SK-N-SH (cell line): ENCODE measurements around the gene ARMC3. TPM values are rescaled to one million over a fixed set of nuclear protein-coding genes. Genes with fewer than 3 reads are reported as not detected.

Source experiments
- CTCF ChIA-PET: fragments of 300-600, 350-600 bp; formaldehyde crosslinking; extraction: SDS; loops from one replicate; lab custom pipeline; 2021; lab: Yijun Ruan, JAX
- POLR2A ChIA-PET: fragments of 350-600 bp; sonication (Branson Sonifier 250); formaldehyde crosslinking; extraction: SDS; loops from one replicate; lab custom pipeline; 2020; ENCODE audit warnings: antibody characterized with exemption, inconsistent platforms; lab: Yijun Ruan, JAX
- DNase-seq: peaks from one replicate; pipeline ENCODE4 v3.0.0; 2012
- H2AFZ ChIP-seq: fragments of 200-600 bp; sonication (generic); 2 replicates; pipeline ENCODE4 v1.8.1; 2016; ENCODE audit warnings: antibody characterized with exemption, mild to moderate bottlenecking, low read depth
- H3F3A ChIP-seq: fragments of 200-600 bp; sonication (generic); replicated peaks from 2 replicates; pipeline ENCODE3; 2016; ENCODE audit warnings: antibody characterized with exemption, mild to moderate bottlenecking; ENCODE audit not compliant: insufficient read depth
- H3K27ac ChIP-seq, 2 experiments: fragments of 200-500 bp in 1 of 2; fragments of 200-600 bp in 1 of 2; sonication (Bioruptor generic) in 1 of 2; sonication (generic), shearing (Covaris generic) in 1 of 2; 2 replicates each; pipeline versions ENCODE4 v1.5.1 to v1.6.1; 2014 to 2016; ENCODE audit warnings: low read depth in 2 of 2, inconsistent platforms in 1 of 2, low read length in 1 of 2, mild to moderate bottlenecking in 1 of 2, mixed read lengths in 1 of 2
- H3K27me3 ChIP-seq: fragments of 200-600 bp; sonication (generic), shearing (Covaris generic); 2 replicates; pipeline ENCODE4 v1.6.1; 2016; ENCODE audit warnings: mixed run types; ENCODE audit not compliant: insufficient read depth
- H3K36me3 ChIP-seq, 2 experiments: fragments of 200-500 bp in 1 of 2; fragments of 200-600 bp in 1 of 2; sonication (Bioruptor generic) in 1 of 2; sonication (generic) in 1 of 2; replicated peaks in 1 of 2; 2 replicates each; pipeline versions ENCODE3 to v1.5.1; 2014 to 2016; ENCODE audit warnings: low read length in 1 of 2, mild to moderate bottlenecking in 1 of 2; ENCODE audit not compliant: insufficient read depth in 2 of 2, control insufficient read depth in 1 of 2
- H3K4me1 ChIP-seq, 2 experiments: fragments of 200-500 bp in 1 of 2; fragments of 200-600 bp in 1 of 2; sonication (Bioruptor generic) in 1 of 2; sonication (generic), shearing (Covaris generic) in 1 of 2; 2 replicates each; pipeline versions ENCODE4 v1.5.1 to v1.6.1; 2014 to 2016; ENCODE audit warnings: low read depth in 1 of 2, low read length in 1 of 2, mixed run types in 1 of 2; ENCODE audit not compliant: insufficient read depth in 2 of 2, control insufficient read depth in 1 of 2
- H3K4me2 ChIP-seq: fragments of 200-600 bp; sonication (generic), shearing (Covaris generic); 2 replicates; pipeline ENCODE4 v1.6.1; 2017; ENCODE audit warnings: mixed run types
- H3K4me3 ChIP-seq, 2 experiments: fragments of 200-500 bp in 1 of 2; fragments of 200-600 bp in 1 of 2; sonication (Bioruptor generic) in 1 of 2; sonication (generic), shearing (Covaris generic) in 1 of 2; 2 replicates each; pipeline versions ENCODE4 v1.5.1 to v1.8.1; 2014 to 2016; ENCODE audit warnings: low read depth in 2 of 2, inconsistent platforms in 1 of 2, low read length in 1 of 2, mild to moderate bottlenecking in 1 of 2, mixed read lengths in 1 of 2, moderate library complexity in 1 of 2
- H3K79me2 ChIP-seq: fragments of 200-600 bp; sonication (generic); 2 replicates; pipeline ENCODE4 v1.8.1; 2017; ENCODE audit warnings: mild to moderate bottlenecking; ENCODE audit not compliant: insufficient read depth
- H3K9ac ChIP-seq: fragments of 200-600 bp; sonication (generic); 2 replicates; pipeline ENCODE4 v1.6.1; 2017; ENCODE audit warnings: mixed run types
- H3K9me2 ChIP-seq: fragments of 200-600 bp; sonication (generic); 2 replicates; pipeline ENCODE4 v1.6.1; 2017; ENCODE audit warnings: mixed run types
- H3K9me3 ChIP-seq: fragments of 200-600 bp; sonication (generic); 2 replicates; pipeline ENCODE4 v1.6.1; 2017; ENCODE audit warnings: mixed run types, mild to moderate bottlenecking, moderate library complexity
- H4K20me1 ChIP-seq: fragments of 200-600 bp; sonication (generic); 2 replicates; pipeline ENCODE4 v1.6.1; 2017; ENCODE audit warnings: mild to moderate bottlenecking, mixed run types; ENCODE audit not compliant: insufficient read depth
- ELF1 ChIP-seq: IDR thresholded peaks from 2 replicates; pipeline ENCODE4 v1.4.0; 2012
- EP300 ChIP-seq, 2 experiments: IDR thresholded peaks; 2 replicates each; pipeline versions ENCODE4 v1.4.0 to v1.6.1; 2012; ENCODE audit warnings: borderline replicate concordance in 1 of 2, low read depth in 1 of 2, low read length in 1 of 2
- EZH2phosphoT487 ChIP-seq: fragments of 200-600 bp; sonication (generic); IDR thresholded peaks from 2 replicates; pipeline ENCODE4 v1.6.1; 2017; ENCODE audit warnings: low read depth, mixed run types, mild to moderate bottlenecking, antibody characterized with exemption, moderate library complexity, borderline replicate concordance
- FOSL2 ChIP-seq: IDR thresholded peaks from 2 replicates; pipeline ENCODE4 v1.4.0; 2012; ENCODE audit warnings: low read depth, mild to moderate bottlenecking, moderate library complexity, borderline replicate concordance
- FOXM1 ChIP-seq: IDR thresholded peaks from 2 replicates; pipeline ENCODE4 v1.4.0; 2012; ENCODE audit warnings: low read depth, mild to moderate bottlenecking
- GATA2 ChIP-seq: sonication (generic); formaldehyde crosslinking; IDR thresholded peaks from 2 replicates; pipeline ENCODE4 v1.5.0; 2020; ENCODE audit warnings: mild to moderate bottlenecking, missing genetic modification reagents
- JUND ChIP-seq: IDR thresholded peaks from 2 replicates; pipeline ENCODE4 v1.4.0; 2012
- MEF2A ChIP-seq: IDR thresholded peaks from 2 replicates; pipeline ENCODE4 v1.4.0; 2012; ENCODE audit warnings: low read depth, borderline replicate concordance
- NRF1 ChIP-seq: IDR thresholded peaks from 2 replicates; pipeline ENCODE4 v1.6.1; 2012; ENCODE audit warnings: low read depth, mild to moderate bottlenecking, low read length
- POLR2AphosphoS5 ChIP-seq: IDR thresholded peaks from 2 replicates; pipeline ENCODE4 v1.6.1; 2012; ENCODE audit warnings: low read depth, low read length
- RAD21 ChIP-seq: IDR thresholded peaks from 2 replicates; pipeline ENCODE4 v1.6.1; 2012; ENCODE audit warnings: mild to moderate bottlenecking, low read length
- RCOR1 ChIP-seq: fragments of 150-350 bp; IDR thresholded peaks from 2 replicates; pipeline ENCODE4 v1.6.1; 2017; ENCODE audit warnings: antibody characterized with exemption, low read length
- RFX5 ChIP-seq: IDR thresholded peaks from 2 replicates; pipeline ENCODE4 v1.6.1; 2012; ENCODE audit warnings: mild to moderate bottlenecking, improper control_type of control experiment, low read length
- RXRA ChIP-seq: IDR thresholded peaks from 2 replicates; pipeline ENCODE4 v1.4.0; 2012; ENCODE audit warnings: low read depth, mild to moderate bottlenecking, borderline replicate concordance
- TCF12 ChIP-seq: IDR thresholded peaks from 2 replicates; pipeline ENCODE4 v1.4.0; 2012
- TEAD4 ChIP-seq: IDR thresholded peaks from 2 replicates; pipeline ENCODE4 v1.4.0; 2012; ENCODE audit warnings: mild to moderate bottlenecking, borderline replicate concordance; ENCODE audit not compliant: insufficient read depth
- YY1 ChIP-seq: IDR thresholded peaks from 2 replicates; pipeline ENCODE4 v1.4.0; 2012; ENCODE audit warnings: low read depth, mild to moderate bottlenecking
- ZBTB33 ChIP-seq: IDR thresholded peaks from 2 replicates; pipeline ENCODE4 v1.4.0; 2012; ENCODE audit warnings: low read depth, borderline replicate concordance
- WGBS: methylation state at CpG from one replicate; pipeline ENCODE4 v1.1.6; 2017; ENCODE audit warnings: low lambda C conversion rate; 5-methylcytosine and 5-hydroxymethylcytosine counted together
- polyA plus RNA-seq, 3 experiments: library from polyadenylated mRNA; depleted of rRNA; stranded (reverse); fragments of >200 nt; gene quantifications; 2 replicates each; pipeline ENCODE4 v1.2.3, GENCODE V29; 2012
- TF ChIP-seq, protein P1 (sequence below): IDR thresholded peaks from 2 replicates; pipeline ENCODE4 v1.4.0; 2012; ENCODE audit warnings: low read depth
- TF ChIP-seq, protein P2 (sequence below): fragments of 150-350 bp; IDR thresholded peaks from 2 replicates; pipeline ENCODE4 v1.6.1; 2017; ENCODE audit warnings: antibody characterized with exemption, low read length, low read depth, borderline replicate concordance

ARMC3 gene
- polyA plus RNA-seq, 1 of the 3 experiments (the other 2 are of a cell fraction), result not detected

DNA sequence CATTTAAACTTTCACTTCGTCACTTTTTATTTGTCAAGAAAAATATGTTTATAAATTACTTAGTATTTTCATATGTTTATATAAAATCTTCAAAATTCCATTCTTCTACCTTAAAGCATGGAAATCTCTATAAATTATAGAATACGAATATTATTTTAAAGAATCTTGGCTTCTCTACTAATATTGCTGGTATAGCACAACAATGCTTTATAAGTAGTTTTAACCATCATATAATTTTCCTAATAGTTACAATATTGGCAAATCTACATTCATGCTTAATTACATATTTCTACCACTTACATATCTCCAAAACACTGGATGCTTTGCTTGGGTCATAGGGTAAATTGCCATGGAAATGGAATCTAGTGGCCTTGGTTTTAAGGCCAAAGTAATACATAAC is 21.1 kb upstream of the ARMC3 start:
- CTCF ChIA-PET, result no interaction called here
- H3K27ac ChIP-seq, result no peak overlapping the region
- H3K4me3 ChIP-seq, result no peak overlapping the region
- POLR2A ChIA-PET, result no interaction called here
- 50% methylated on average over 2 of the region's 2 CpGs for WGBS
- H3K9ac ChIP-seq, result no peak overlapping the region
- no peaks in the 10 kb centered on the region for H3K9me2 ChIP-seq
- H3K4me2 ChIP-seq, result no peak overlapping the region
- H3F3A ChIP-seq, result no peaks in the 10 kb centered on the region
- no peaks in the 10 kb centered on the region for H4K20me1 ChIP-seq
- no peaks in the 10 kb centered on the region for H3K79me2 ChIP-seq
- no peaks in the 10 kb centered on the region for H3K9me3 ChIP-seq
- TF ChIP-seq TEAD4, result no peak
- no peak for TF ChIP-seq FOXM1
- TF ChIP-seq ZBTB33, result no peak
- TF ChIP-seq RAD21, result no peak
- TF ChIP-seq NRF1, result no peak
- TF ChIP-seq EP300 (IDR thresholded peaks at IDR 0.05; ENCODE audit: borderline replicate concordance in 1 of 2, low read depth in 1 of 2, low read length in 1 of 2), result no peak
- no peak for TF ChIP-seq EZH2phosphoT487
- TF ChIP-seq, protein P1, sequence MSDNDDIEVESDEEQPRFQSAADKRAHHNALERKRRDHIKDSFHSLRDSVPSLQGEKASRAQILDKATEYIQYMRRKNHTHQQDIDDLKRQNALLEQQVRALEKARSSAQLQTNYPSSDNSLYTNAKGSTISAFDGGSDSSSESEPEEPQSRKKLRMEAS, result no peak
- no peak for TF ChIP-seq TCF12
- no peak for TF ChIP-seq GATA2 (CRISPR knock-in tag)
- TF ChIP-seq ELF1, result no peak
- TF ChIP-seq, protein P2, sequence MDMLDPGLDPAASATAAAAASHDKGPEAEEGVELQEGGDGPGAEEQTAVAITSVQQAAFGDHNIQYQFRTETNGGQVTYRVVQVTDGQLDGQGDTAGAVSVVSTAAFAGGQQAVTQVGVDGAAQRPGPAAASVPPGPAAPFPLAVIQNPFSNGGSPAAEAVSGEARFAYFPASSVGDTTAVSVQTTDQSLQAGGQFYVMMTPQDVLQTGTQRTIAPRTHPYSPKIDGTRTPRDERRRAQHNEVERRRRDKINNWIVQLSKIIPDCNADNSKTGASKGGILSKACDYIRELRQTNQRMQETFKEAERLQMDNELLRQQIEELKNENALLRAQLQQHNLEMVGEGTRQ, result no peak
- TF ChIP-seq RCOR1, result no peak
- H3K4me1 ChIP-seq, result peaks cover 0 to under 1% of the 10 kb centered on the region in 2 experiments; a peak in 1 of 4 replicates
- no peak for DNase-seq
- no peak overlapping the region for H2AFZ ChIP-seq
- no peaks in the 10 kb centered on the region for H3K27me3 ChIP-seq
- no peaks in the 10 kb centered on the region for H3K36me3 ChIP-seq

GRCh38 chr10:22908837-22909236 is 19.0 kb upstream of the ARMC3 start:
- peaks cover 0 to 16% of the 10 kb centered on the region in 2 experiments; a peak in 2 of 4 replicates for H3K4me1 ChIP-seq
- H3K36me3 ChIP-seq, result no peaks in the 10 kb centered on the region
- ChIA-PET CTCF (no interaction called here), POLR2A (no interaction called here)
- no peaks in the 10 kb centered on the region for H3K9me3 ChIP-seq
- DNase-seq, result no peak
- H3K79me2 ChIP-seq, result no peaks in the 10 kb centered on the region
- no peaks in the 10 kb centered on the region for H3K9me2 ChIP-seq
- no peak overlapping the region for H2AFZ ChIP-seq
- no peak overlapping the region for H3K4me3 ChIP-seq
- H4K20me1 ChIP-seq, result no peaks in the 10 kb centered on the region
- TF ChIP-seq ELF1 (no peak), RAD21 (no peak), JUND (no peak), ZBTB33 (no peak), EZH2phosphoT487 (no peak), RCOR1 (no peak), RXRA (no peak), POLR2AphosphoS5 (no peak), MEF2A (no peak), YY1 (no peak), TEAD4 (no peak), FOSL2 (no peak), RFX5 (no peak), GATA2 (CRISPR knock-in tag) (no peak)
- TF ChIP-seq, protein P2, result no peak
- TF ChIP-seq, protein P1, result no peak
- H3K9ac ChIP-seq, result no peak overlapping the region
- no peak overlapping the region for H3K27ac ChIP-seq
- H3K27me3 ChIP-seq, result no peaks in the 10 kb centered on the region
- no peaks in the 10 kb centered on the region for H3F3A ChIP-seq
- H3K4me2 ChIP-seq, result no peak overlapping the region
- no CpG with 5 or more reads among the region's 1 CpG for WGBS
